ENCODE data around the gene ERI3.

Gene ERI3

GRCh38 chr1:44283524-44284173 is 71.4 kb downstream of the ERI3 start:
- no peak for DNase-seq (ENCODE audit: insufficient read length, low spot score)
- TF ChIP-seq POLR2A (IDR thresholded peaks at IDR 0.05; ENCODE audit: low read depth, low read length) = no peak
- TF ChIP-seq TAF1 (IDR thresholded peaks at IDR 0.05; ENCODE audit: low read depth, low read length) = no peak
- no peak for TF ChIP-seq POU2F2 (IDR thresholded peaks at IDR 0.05; ENCODE audit: low read depth, low read length)
- TF ChIP-seq POLR2AphosphoS5 (IDR thresholded peaks at IDR 0.05; ENCODE audit: low read depth, low read length) = no peak
- no peak for TF ChIP-seq SPI1 (IDR thresholded peaks at IDR 0.05; ENCODE audit: low read depth, low read length)
- TF ChIP-seq PAX5 (IDR thresholded peaks at IDR 0.05; ENCODE audit: insufficient read depth, low read length, severe bottlenecking) = no peak
- FAIRE-seq = no peak

GRCh38 chr1:44282704-44283426 is 72.2 kb downstream of the ERI3 start:
- FAIRE-seq = no peak
- no peak for TF ChIP-seq SPI1 (IDR thresholded peaks at IDR 0.05; ENCODE audit: low read depth, low read length)
- TF ChIP-seq POU2F2 (IDR thresholded peaks at IDR 0.05; ENCODE audit: low read depth, low read length) = no peak
- no peak for TF ChIP-seq PAX5 (IDR thresholded peaks at IDR 0.05; ENCODE audit: insufficient read depth, low read length, severe bottlenecking)
- TF ChIP-seq POLR2A (IDR thresholded peaks at IDR 0.05; ENCODE audit: low read depth, low read length) = no peak
- no peak for TF ChIP-seq POLR2AphosphoS5 (IDR thresholded peaks at IDR 0.05; ENCODE audit: low read depth, low read length)
- TF ChIP-seq TAF1 (IDR thresholded peaks at IDR 0.05; ENCODE audit: low read depth, low read length) = no peak
- no peak for DNase-seq (ENCODE audit: insufficient read length, low spot score)

- no peak for FAIRE-seq
- DNase-seq (ENCODE audit: insufficient read length, low spot score) = no peak
- no peak for TF ChIP-seq TAF1 (IDR thresholded peaks at IDR 0.05; ENCODE audit: low read depth, low read length)
- no peak for TF ChIP-seq SPI1 (IDR thresholded peaks at IDR 0.05; ENCODE audit: low read depth, low read length)
- no peak for TF ChIP-seq POU2F2 (IDR thresholded peaks at IDR 0.05; ENCODE audit: low read depth, low read length)
- TF ChIP-seq PAX5 (IDR thresholded peaks at IDR 0.05; ENCODE audit: insufficient read depth, low read length, severe bottlenecking) = no peak
- TF ChIP-seq POLR2AphosphoS5 (IDR thresholded peaks at IDR 0.05; ENCODE audit: low read depth, low read length) = no peak
- TF ChIP-seq POLR2A (IDR thresholded peaks at IDR 0.05; ENCODE audit: low read depth, low read length) = no peak
Measured at GRCh38 chr1:44281962-44282703, 72.9 kb downstream of the ERI3 start.

- DNase-seq (ENCODE audit: insufficient read length, low spot score) (no peak), FAIRE-seq (no peak)
- no peak for TF ChIP-seq TAF1 (IDR thresholded peaks at IDR 0.05; ENCODE audit: low read depth, low read length)
- no peak for TF ChIP-seq POLR2AphosphoS5 (IDR thresholded peaks at IDR 0.05; ENCODE audit: low read depth, low read length)
- no peak for TF ChIP-seq POLR2A (IDR thresholded peaks at IDR 0.05; ENCODE audit: low read depth, low read length)
- TF ChIP-seq PAX5 (IDR thresholded peaks at IDR 0.05; ENCODE audit: insufficient read depth, low read length, severe bottlenecking) = no peak
- no peak for TF ChIP-seq POU2F2 (IDR thresholded peaks at IDR 0.05; ENCODE audit: low read depth, low read length)
- no peak for TF ChIP-seq SPI1 (IDR thresholded peaks at IDR 0.05; ENCODE audit: low read depth, low read length)
Measured at GRCh38 chr1:44276901-44277300, 78.2 kb downstream of the ERI3 start.

- FAIRE-seq (no peak), DNase-seq (ENCODE audit: insufficient read length, low spot score) (no peak)
- no peak for TF ChIP-seq POLR2A (IDR thresholded peaks at IDR 0.05; ENCODE audit: low read depth, low read length)
- TF ChIP-seq POU2F2 (IDR thresholded peaks at IDR 0.05; ENCODE audit: low read depth, low read length) = no peak
- TF ChIP-seq PAX5 (IDR thresholded peaks at IDR 0.05; ENCODE audit: insufficient read depth, low read length, severe bottlenecking) = no peak
- TF ChIP-seq SPI1 (IDR thresholded peaks at IDR 0.05; ENCODE audit: low read depth, low read length) = no peak
- no peak for TF ChIP-seq TAF1 (IDR thresholded peaks at IDR 0.05; ENCODE audit: low read depth, low read length)
Measured at GRCh38 chr1:44275991-44276405, 79.1 kb downstream of the ERI3 start.

- no peak for FAIRE-seq
- TF ChIP-seq POLR2AphosphoS5 (IDR thresholded peaks at IDR 0.05; ENCODE audit: low read depth, low read length) (no peak), PAX5 (IDR thresholded peaks at IDR 0.05; ENCODE audit: insufficient read depth, low read length, severe bottlenecking) (no peak)
- DNase-seq (ENCODE audit: insufficient read length, low spot score) = no peak
Measured at GRCh38 chr1:44275296-44275962, 79.6 kb downstream of the ERI3 start.

- TF ChIP-seq POU2F2 (IDR thresholded peaks at IDR 0.05; ENCODE audit: low read depth, low read length) (no peak), SPI1 (IDR thresholded peaks at IDR 0.05; ENCODE audit: low read depth, low read length) (no peak), POLR2AphosphoS5 (IDR thresholded peaks at IDR 0.05; ENCODE audit: low read depth, low read length) (no peak), TAF1 (IDR thresholded peaks at IDR 0.05; ENCODE audit: low read depth, low read length) (no peak), PAX5 (IDR thresholded peaks at IDR 0.05; ENCODE audit: insufficient read depth, low read length, severe bottlenecking) (no peak), POLR2A (IDR thresholded peaks at IDR 0.05; ENCODE audit: low read depth, low read length) (no peak)
- FAIRE-seq (no peak), DNase-seq (ENCODE audit: insufficient read length, low spot score) (no peak)
Measured at GRCh38 chr1:44273560-44274350, 81.3 kb downstream of the ERI3 start.

GRCh38 chr1:44272992-44273391 is 82.1 kb downstream of the ERI3 start:
- FAIRE-seq = no peak
- no peak for TF ChIP-seq POLR2AphosphoS5 (IDR thresholded peaks at IDR 0.05; ENCODE audit: low read depth, low read length)
- TF ChIP-seq POLR2A (IDR thresholded peaks at IDR 0.05; ENCODE audit: low read depth, low read length) = no peak
- no peak for TF ChIP-seq TAF1 (IDR thresholded peaks at IDR 0.05; ENCODE audit: low read depth, low read length)
- TF ChIP-seq POU2F2 (IDR thresholded peaks at IDR 0.05; ENCODE audit: low read depth, low read length) = no peak
- no peak for TF ChIP-seq SPI1 (IDR thresholded peaks at IDR 0.05; ENCODE audit: low read depth, low read length)
- no peak for TF ChIP-seq PAX5 (IDR thresholded peaks at IDR 0.05; ENCODE audit: insufficient read depth, low read length, severe bottlenecking)

More at GRCh38 chr1:44272992-44273391, 82.1 kb downstream of the ERI3 start:
- no peak for DNase-seq (ENCODE audit: insufficient read length, low spot score)
